ENCODE results near the gene SEMA3B. TPM values are rescaled to one million over a fixed set of nuclear protein-coding genes. Genes with fewer than 3 reads are reported as not detected.

SEMA3B gene
- total RNA-seq, 2 experiments from 2014 or later, result 0.28 to 0.82 TPM

GRCh38 chr3:50290161-50290641 lies 21.3 kb downstream of the SEMA3B start:
- no peak for TF ChIP-seq EZH2phosphoT487 (IDR thresholded peaks at IDR 0.05; ENCODE audit: borderline replicate concordance, low read depth, low read length)
- TF ChIP-seq, protein P1, sequence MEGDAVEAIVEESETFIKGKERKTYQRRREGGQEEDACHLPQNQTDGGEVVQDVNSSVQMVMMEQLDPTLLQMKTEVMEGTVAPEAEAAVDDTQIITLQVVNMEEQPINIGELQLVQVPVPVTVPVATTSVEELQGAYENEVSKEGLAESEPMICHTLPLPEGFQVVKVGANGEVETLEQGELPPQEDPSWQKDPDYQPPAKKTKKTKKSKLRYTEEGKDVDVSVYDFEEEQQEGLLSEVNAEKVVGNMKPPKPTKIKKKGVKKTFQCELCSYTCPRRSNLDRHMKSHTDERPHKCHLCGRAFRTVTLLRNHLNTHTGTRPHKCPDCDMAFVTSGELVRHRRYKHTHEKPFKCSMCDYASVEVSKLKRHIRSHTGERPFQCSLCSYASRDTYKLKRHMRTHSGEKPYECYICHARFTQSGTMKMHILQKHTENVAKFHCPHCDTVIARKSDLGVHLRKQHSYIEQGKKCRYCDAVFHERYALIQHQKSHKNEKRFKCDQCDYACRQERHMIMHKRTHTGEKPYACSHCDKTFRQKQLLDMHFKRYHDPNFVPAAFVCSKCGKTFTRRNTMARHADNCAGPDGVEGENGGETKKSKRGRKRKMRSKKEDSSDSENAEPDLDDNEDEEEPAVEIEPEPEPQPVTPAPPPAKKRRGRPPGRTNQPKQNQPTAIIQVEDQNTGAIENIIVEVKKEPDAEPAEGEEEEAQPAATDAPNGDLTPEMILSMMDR (conservative IDR thresholded peaks at IDR 0.05; ENCODE audit: low read length), result no peak
- H3K9me2 ChIP-seq (ENCODE audit: insufficient read depth, low read length), result no peaks in the 10 kb centered on the region
- ChIA-PET CTCF (ENCODE audit: unreplicated experiment) (no interaction called here), POLR2A (interaction anchor here (0.6 kb wide), 1 partner anchor 90 kb away, joined by 4 read pairs; no protein-coding TSS in a partner anchor)
- H3K4me1 ChIP-seq (ENCODE audit: insufficient read depth, low read length, poor library complexity, severe bottlenecking), result peaks cover 6% of the 10 kb centered on the region
- no peak overlapping the region for H3K27ac ChIP-seq (ENCODE audit: low read depth, low read length, poor library complexity, severe bottlenecking)
- BruUV-seq (replicated peaks), result no TSS peak
- H4K20me1 ChIP-seq (ENCODE audit: insufficient read depth, low read length), result no peaks in the 10 kb centered on the region
- intact Hi-C loops (cut with micrococcal nuclease; ENCODE audit: unreplicated experiment), result no loop called here
- peaks cover 20% of the 10 kb centered on the region for H3K79me2 ChIP-seq (ENCODE audit: insufficient read depth, low read depth, low read length)
- H3K9me3 ChIP-seq (ENCODE audit: low read length), result no peaks in the 10 kb centered on the region
- H3K4me2 ChIP-seq (ENCODE audit: low read length), result peak overlapping the region; percentile 76
- DNase-seq (ENCODE audit: low spot score), result no peak
- H3K4me3 ChIP-seq (ENCODE audit: low read depth, low read length, poor library complexity, severe bottlenecking), result peak overlapping the region; percentile 89
- H3K36me3 ChIP-seq (ENCODE audit: insufficient read depth, low read length), result peaks cover 52% of the 10 kb centered on the region
- no peak overlapping the region for H2AFZ ChIP-seq (ENCODE audit: low read length)

DNA sequence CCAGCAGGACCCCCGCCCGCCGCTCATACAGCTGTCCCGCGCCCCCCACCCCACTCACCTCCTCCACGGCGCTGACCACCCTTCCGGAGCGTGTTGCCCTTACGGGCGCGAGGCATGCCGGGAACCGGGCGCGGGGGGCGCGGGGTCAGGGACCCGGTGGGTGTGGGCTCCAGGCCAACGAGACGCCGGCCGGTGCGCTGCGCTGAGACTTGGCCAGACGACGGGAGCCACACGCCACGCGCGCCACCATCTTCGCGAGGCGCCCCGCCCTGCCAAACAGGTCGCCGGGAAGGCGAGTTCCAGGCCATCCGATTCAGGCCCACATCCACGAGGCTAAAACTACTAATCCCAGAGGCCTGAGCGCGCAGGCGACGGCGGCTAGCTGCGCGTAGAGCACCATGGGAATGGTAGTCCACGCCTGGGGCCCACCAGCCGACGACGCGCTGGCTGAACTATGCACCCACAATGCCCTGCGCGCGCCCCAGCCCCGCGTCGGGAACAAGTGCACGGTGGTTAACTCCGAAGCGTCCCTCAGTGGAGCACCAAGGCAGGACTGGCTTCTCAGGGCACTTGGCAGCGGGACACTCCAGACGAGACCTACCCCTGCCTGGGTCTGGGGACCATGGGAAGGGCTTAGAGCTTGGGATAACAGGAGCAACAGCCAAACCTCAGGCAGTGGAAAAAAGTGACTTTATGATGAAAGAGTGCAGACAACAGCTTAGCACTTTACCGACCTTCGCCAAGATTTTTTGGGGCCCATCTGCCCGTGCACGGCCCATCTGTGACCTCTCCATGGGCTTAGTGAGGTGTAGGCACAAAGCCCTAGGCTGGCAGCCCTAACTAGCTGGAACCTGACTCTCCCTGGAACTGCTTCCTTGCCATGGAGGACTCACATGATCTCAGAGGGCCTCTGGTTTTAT lies 23.5 kb downstream of the SEMA3B start, which contains the start of gene IFRD2:
IFRD2 (minus strand) TSS at position 271 of the 920 bp plus-strand sequence; CDS start at position 116, 155 bp downstream.
- Histone ChIP-seq H3K9me3 (ENCODE audit: low read length) (no peaks in the 10 kb centered on the region), H4K20me1 (ENCODE audit: insufficient read depth, low read length) (no peaks in the 10 kb centered on the region), H3K27ac (ENCODE audit: low read depth, low read length, poor library complexity, severe bottlenecking) (peak within 1 kb of the TSS; percentile 32), H3K9me2 (ENCODE audit: insufficient read depth, low read length) (no peaks in the 10 kb centered on the region), H3K4me3 (ENCODE audit: low read depth, low read length, poor library complexity, severe bottlenecking) (peak within 1 kb of the TSS; percentile 89), H3K4me2 (ENCODE audit: low read length) (peak within 1 kb of the TSS; percentile 82), H3K79me2 (ENCODE audit: insufficient read depth, low read depth, low read length) (peaks cover 20% of the 10 kb centered on the region), H3K36me3 (ENCODE audit: insufficient read depth, low read length) (peaks cover 33% of the 10 kb centered on the region), H3K4me1 (ENCODE audit: insufficient read depth, low read length, poor library complexity, severe bottlenecking) (peaks cover 6% of the 10 kb centered on the region), H2AFZ (ENCODE audit: low read length) (peak within 1 kb of the TSS; percentile 65)
- peak; percentile 98 for DNase-seq (ENCODE audit: low spot score)
- BruUV-seq (replicated peaks), result TSS peak; percentile 83
- intact Hi-C loops (cut with micrococcal nuclease; ENCODE audit: unreplicated experiment), result no loop called here
- TF ChIP-seq EZH2phosphoT487 (IDR thresholded peaks at IDR 0.05; ENCODE audit: borderline replicate concordance, low read depth, low read length), result no peak
- TF ChIP-seq, protein P1 (conservative IDR thresholded peaks at IDR 0.05; ENCODE audit: low read length), result no peak
- CTCF ChIA-PET (ENCODE audit: unreplicated experiment), result interaction anchor here (0.6 to 2.0 kb wide), 2 partner anchors 28 to 31 kb away, joined by 3 to 5 read pairs; no protein-coding TSS in a partner anchor
- POLR2A ChIA-PET, result interaction anchor here (0.6 to 2.1 kb wide), 3 partner anchors 13 to 1097 kb away, joined by 3 to 10 read pairs (median 3); no protein-coding TSS in a partner anchor
